T-helper 2 cell treated with Interferon-gamma antibody and Interleukin-4, amounts not matched to agents 5 μg/mL and 100 μg/mL, for 36 hours (primary cell): Measurements from ENCODE around the gene OR4X1.
"Not testable (repeated sequence)": the region's sequence is repeated elsewhere in the genome, so short reads cannot be mapped to it uniquely, and the experiment has no call there.

Experiments
- DNase-seq: peaks from one replicate; pipeline ENCODE4 v3.0.0; 2021; ENCODE audit warnings: low spot score
- H3K27ac Mint-ChIP-seq: one replicate; pipeline ENCODE4 v1.8.0; 2021; ENCODE audit warnings: mild to moderate bottlenecking, mixed read lengths
- H3K27me3 Mint-ChIP-seq: one replicate; pipeline ENCODE4 v1.8.0; 2021; ENCODE audit warnings: low read depth, mixed read lengths
- H3K36me3 Mint-ChIP-seq: one replicate; pipeline ENCODE4 v1.8.0; 2021; ENCODE audit warnings: low read depth, mixed read lengths
- H3K4me1 Mint-ChIP-seq: one replicate; pipeline ENCODE4 v1.8.0; 2021; ENCODE audit warnings: low read depth, mixed read lengths
- H3K4me3 Mint-ChIP-seq: one replicate; pipeline ENCODE4 v1.8.0; 2022; ENCODE audit warnings: mild to moderate bottlenecking, moderate library complexity, mixed read lengths
- H3K9me3 Mint-ChIP-seq: one replicate; pipeline ENCODE4 v1.8.0; 2021; ENCODE audit warnings: mixed read lengths

The OR4X1 gene

GRCh38 chr11:48263423-48263911 is at the start of gene OR4X1:
OR4X1 (plus strand) TSS chr11:48263861; CDS start chr11:48263861, 0 bp downstream.
- Mint-ChIP-seq H3K9me3 (no peaks in the 10 kb centered on the region), H3K4me3 (no peak within 1 kb of the TSS), H3K36me3 (no peaks in the 10 kb centered on the region), H3K27ac (no peak within 1 kb of the TSS), H3K4me1 (peaks cover 2% of the 10 kb centered on the region), H3K27me3 (no peaks in the 10 kb centered on the region)
- DNase-seq: no peak

GRCh38 chr11:48216510-48216909 is 47.2 kb upstream of the OR4X1 start, which contains the start of gene OR4B1:
OR4B1 (plus strand) TSS chr11:48216810; CDS start chr11:48216810, 0 bp downstream.
- Mint-ChIP-seq H3K27me3 (no peaks in the 10 kb centered on the region), H3K27ac (no peak within 1 kb of the TSS), H3K4me1 (peaks cover 1% of the 10 kb centered on the region), H3K9me3 (no peaks in the 10 kb centered on the region), H3K36me3 (no peaks in the 10 kb centered on the region), H3K4me3 (no peak within 1 kb of the TSS)
- no peak for DNase-seq

- Mint-ChIP-seq H3K27ac (no peak overlapping the region), H3K4me3 (no peak overlapping the region), H3K9me3 (no peaks in the 10 kb centered on the region), H3K4me1 (no peaks in the 10 kb centered on the region), H3K27me3 (no peaks in the 10 kb centered on the region), H3K36me3 (no peaks in the 10 kb centered on the region)
- DNase-seq: no peak
These were observed 34.9 kb upstream of the OR4X1 start for GRCh38 chr11:48228761-48229160.

- not testable (repeated sequence) for H3K4me1 Mint-ChIP-seq, H3K36me3 Mint-ChIP-seq, DNase-seq, H3K27me3 Mint-ChIP-seq, H3K4me3 Mint-ChIP-seq, H3K9me3 Mint-ChIP-seq, H3K27ac Mint-ChIP-seq
These were observed 33.6 kb upstream of the OR4X1 start for GRCh38 chr11:48230057-48230456.

- no peaks in the 10 kb centered on the region for H3K27me3 Mint-ChIP-seq
- no peaks in the 10 kb centered on the region for H3K4me1 Mint-ChIP-seq
- H3K9me3 Mint-ChIP-seq: no peaks in the 10 kb centered on the region
- DNase-seq: no peak
- no peaks in the 10 kb centered on the region for H3K36me3 Mint-ChIP-seq
- H3K4me3 Mint-ChIP-seq: no peak overlapping the region
- no peak overlapping the region for H3K27ac Mint-ChIP-seq
These were observed 25.9 kb upstream of the OR4X1 start for GRCh38 chr11:48237727-48238126.

GRCh38 chr11:48242501-48242900 is 21.2 kb upstream of the OR4X1 start:
- Mint-ChIP-seq H3K9me3 (no peaks in the 10 kb centered on the region), H3K27me3 (no peaks in the 10 kb centered on the region), H3K36me3 (no peaks in the 10 kb centered on the region), H3K4me3 (no peak overlapping the region), H3K27ac (no peak overlapping the region), H3K4me1 (no peaks in the 10 kb centered on the region)
- no peak for DNase-seq

GRCh38 chr11:48244804-48245203 is 18.9 kb upstream of the OR4X1 start, which contains the start of gene OR4X2:
OR4X2 (plus strand) TSS chr11:48245104; CDS start chr11:48245104, 0 bp downstream.
- Mint-ChIP-seq H3K27me3 (no peaks in the 10 kb centered on the region), H3K36me3 (no peaks in the 10 kb centered on the region), H3K9me3 (peaks cover 7% of the 10 kb centered on the region), H3K4me1 (no peaks in the 10 kb centered on the region), H3K4me3 (no peak within 1 kb of the TSS), H3K27ac (no peak within 1 kb of the TSS)
- no peak for DNase-seq

- H3K36me3 Mint-ChIP-seq: no peaks in the 10 kb centered on the region
- H3K27ac Mint-ChIP-seq: no peak overlapping the region
- H3K27me3 Mint-ChIP-seq: peaks cover 6% of the 10 kb centered on the region
- peaks cover 7% of the 10 kb centered on the region for H3K9me3 Mint-ChIP-seq
- no peak overlapping the region for H3K4me3 Mint-ChIP-seq
- no peaks in the 10 kb centered on the region for H3K4me1 Mint-ChIP-seq
- no peak for DNase-seq
These were observed 14.8 kb upstream of the OR4X1 start for GRCh38 chr11:48248902-48249301.

- peaks cover 2% of the 10 kb centered on the region for H3K4me1 Mint-ChIP-seq
- H3K27me3 Mint-ChIP-seq: peaks cover 2% of the 10 kb centered on the region
- H3K27ac Mint-ChIP-seq: no peak overlapping the region
- no peak overlapping the region for H3K4me3 Mint-ChIP-seq
- H3K36me3 Mint-ChIP-seq: no peaks in the 10 kb centered on the region
- no peak for DNase-seq
- H3K9me3 Mint-ChIP-seq: peaks cover 3% of the 10 kb centered on the region
These were observed 2.1 kb upstream of the OR4X1 start for GRCh38 chr11:48261600-48261999.

- Mint-ChIP-seq H3K27me3 (peaks cover 2% of the 10 kb centered on the region), H3K4me3 (no peak overlapping the region), H3K27ac (no peak overlapping the region), H3K4me1 (no peaks in the 10 kb centered on the region), H3K9me3 (no peaks in the 10 kb centered on the region), H3K36me3 (no peaks in the 10 kb centered on the region)
- DNase-seq: no peak
These were observed 7.0 kb downstream of the OR4X1 start for GRCh38 chr11:48270621-48271020.

GRCh38 chr11:48272606-48273005 is 8.9 kb downstream of the OR4X1 start:
- Mint-ChIP-seq H3K4me3 (no peak overlapping the region), H3K9me3 (no peaks in the 10 kb centered on the region), H3K36me3 (no peaks in the 10 kb centered on the region), H3K4me1 (no peaks in the 10 kb centered on the region), H3K27me3 (peaks cover 2% of the 10 kb centered on the region), H3K27ac (no peak overlapping the region)
- no peak for DNase-seq

- no peak for DNase-seq
- Mint-ChIP-seq H3K27ac (no peak within 1 kb of the TSS), H3K9me3 (no peaks in the 10 kb centered on the region), H3K36me3 (no peaks in the 10 kb centered on the region), H3K27me3 (no peaks in the 10 kb centered on the region), H3K4me3 (no peak within 1 kb of the TSS), H3K4me1 (peaks cover 1% of the 10 kb centered on the region)
These were observed 42.3 kb downstream of the OR4X1 start, which contains the start of gene OR4S1 for GRCh38 chr11:48305923-48306322. OR4S1 (plus strand) TSS chr11:48306223; CDS start chr11:48306223, 0 bp downstream.

GRCh38 chr11:48307760-48308386 is 44.2 kb downstream of the OR4X1 start:
- H3K9me3 Mint-ChIP-seq: no peaks in the 10 kb centered on the region
- peak; percentile 18 for DNase-seq
- no peak overlapping the region for H3K4me3 Mint-ChIP-seq
- H3K27ac Mint-ChIP-seq: no peak overlapping the region
- H3K27me3 Mint-ChIP-seq: no peaks in the 10 kb centered on the region
- peaks cover 1% of the 10 kb centered on the region for H3K4me1 Mint-ChIP-seq
- no peaks in the 10 kb centered on the region for H3K36me3 Mint-ChIP-seq

- not testable (repeated sequence) for H3K4me1 Mint-ChIP-seq, H3K27ac Mint-ChIP-seq, H3K36me3 Mint-ChIP-seq, H3K4me3 Mint-ChIP-seq, DNase-seq, H3K9me3 Mint-ChIP-seq, H3K27me3 Mint-ChIP-seq
These were observed 49.9 kb downstream of the OR4X1 start for GRCh38 chr11:48313590-48313989.
